ENCODE results near the gene UBTD1. TPM values are rescaled to one million over a fixed set of nuclear protein-coding genes. Genes with fewer than 3 reads are reported as not detected.

The UBTD1 gene
- total and polyA plus RNA-seq, 10 of the 15 experiments (the other 5 are each of a cell fraction or from before 2014, with no cell fraction given) = 0.04 to 1.5 (median 1.2) TPM; not detected in 1

- no TSS peak for BruUV-seq (replicated peaks)
- intact Hi-C loops (cut with micrococcal nuclease; ENCODE audit: unreplicated experiment) (no loop called here), in situ Hi-C loops (cut with MboI) (no loop called here)
- H3K9ac ChIP-seq (ENCODE audit: control insufficient read depth, insufficient read depth, low read length) = no peak overlapping the region
- FAIRE-seq (no peak), ATAC-seq (no peak), DNase-seq (ENCODE audit: low read depth, low spot score) (no peak)
- H3K36me3 ChIP-seq (ENCODE audit: control insufficient read depth in 2 of 2, insufficient read depth in 2 of 2, low read length in 1 of 2) = no peaks in the 10 kb centered on the region
- peaks cover 3% of the 10 kb centered on the region; the same call in 1 of the 2 replicates for H3K4me1 ChIP-seq (ENCODE audit: control insufficient read depth, insufficient read depth, low read length)
- no peak overlapping the region for H2AFZ ChIP-seq (ENCODE audit: control insufficient read depth, low read depth, low read length)
- CTCF ChIA-PET = interaction anchor here (0.6 to 0.9 kb wide), 2 partner anchors 14 to 51 kb away, joined by 3 read pairs; no protein-coding TSS in a partner anchor
- H3K79me2 ChIP-seq (ENCODE audit: control insufficient read depth, insufficient read depth, low read length) = peaks cover 3% of the 10 kb centered on the region
- no peak for TF ChIP-seq ZSCAN29 (IDR thresholded peaks at IDR 0.05)
- TF ChIP-seq RELB (IDR thresholded peaks at IDR 0.05; ENCODE audit: low read depth) = no peak
- TF ChIP-seq E2F4 (IDR thresholded peaks at IDR 0.05; ENCODE audit: low read depth, low read length) = no peak
- WGBS (ENCODE audit: insufficient coverage, insufficient replicate concordance, low lambda C conversion rate, missing lambda C conversion rate) = 59% methylated on average over 6 of the region's 6 CpGs
- RAD21 ChIA-PET (ENCODE audit: unreplicated experiment) = no interaction called here
- no peak overlapping the region for H3K4me2 ChIP-seq (ENCODE audit: control insufficient read depth, insufficient read depth)
- SMC1A ChIA-PET (ENCODE audit: uncharacterized antibody, unreplicated experiment) = interaction anchor here (1.1 kb wide), 1 partner anchor 9 kb away, joined by 3 read pairs; no protein-coding TSS in a partner anchor
- H4K20me1 ChIP-seq (ENCODE audit: control insufficient read depth, insufficient read depth) = no peaks in the 10 kb centered on the region
- H3K4me3 ChIP-seq = no peak overlapping the region
- no peaks in the 10 kb centered on the region for H3K9me3 ChIP-seq (replicated peaks; ENCODE audit: control insufficient read depth, insufficient read depth, low read length)
- H3K27me3 ChIP-seq (replicated peaks in 1 of 2; ENCODE audit: control insufficient read depth in 2 of 2, insufficient read depth in 2 of 2, low read length in 1 of 2) = peaks cover 6 to 16% of the 10 kb centered on the region in 2 experiments
- POLR2A ChIA-PET = no interaction called here
- no peak overlapping the region for H3K27ac ChIP-seq (ENCODE audit: control insufficient read depth, insufficient read depth)
Measured at GRCh38 chr10:97502916-97503315, 4.2 kb downstream of the UBTD1 start.

GRCh38 chr10:97503406-97503805 lies 4.7 kb downstream of the UBTD1 start:
- no peak overlapping the region for H3K4me2 ChIP-seq (ENCODE audit: control insufficient read depth, insufficient read depth)
- H3K36me3 ChIP-seq (ENCODE audit: control insufficient read depth in 2 of 2, insufficient read depth in 2 of 2, low read length in 1 of 2) = no peaks in the 10 kb centered on the region
- H3K79me2 ChIP-seq (ENCODE audit: control insufficient read depth, insufficient read depth, low read length) = no peaks in the 10 kb centered on the region
- H3K27ac ChIP-seq (ENCODE audit: control insufficient read depth, insufficient read depth) = no peak overlapping the region
- peaks cover 3% of the 10 kb centered on the region; the same call in 1 of the 2 replicates for H3K4me1 ChIP-seq (ENCODE audit: control insufficient read depth, insufficient read depth, low read length)
- BruUV-seq (replicated peaks) = no TSS peak
- no peaks in the 10 kb centered on the region for H3K9me3 ChIP-seq (replicated peaks; ENCODE audit: control insufficient read depth, insufficient read depth, low read length)
- CTCF ChIA-PET = interaction anchor here (0.9 kb wide), 1 partner anchor 50 kb away, joined by 3 read pairs; no protein-coding TSS in a partner anchor
- H3K9ac ChIP-seq (ENCODE audit: control insufficient read depth, insufficient read depth, low read length) = no peak overlapping the region
- no peaks in the 10 kb centered on the region for H4K20me1 ChIP-seq (ENCODE audit: control insufficient read depth, insufficient read depth)
- FAIRE-seq = no peak
- RAD21 ChIA-PET (ENCODE audit: unreplicated experiment) = no interaction called here
- intact Hi-C loops (cut with micrococcal nuclease; ENCODE audit: unreplicated experiment) = no loop called here
- in situ Hi-C loops (cut with MboI) = no loop called here
- no peak overlapping the region for H3K4me3 ChIP-seq
- peaks cover 6 to 18% of the 10 kb centered on the region in 2 experiments for H3K27me3 ChIP-seq (replicated peaks in 1 of 2; ENCODE audit: control insufficient read depth in 2 of 2, insufficient read depth in 2 of 2, low read length in 1 of 2)
- SMC1A ChIA-PET (ENCODE audit: uncharacterized antibody, unreplicated experiment) = interaction anchor here (1.1 kb wide), 1 partner anchor 10 kb away, joined by 3 read pairs; no protein-coding TSS in a partner anchor
- DNase-seq (ENCODE audit: low read depth, low spot score) = no peak
- ATAC-seq = no peak
- POLR2A ChIA-PET = no interaction called here
- H2AFZ ChIP-seq (ENCODE audit: control insufficient read depth, low read depth, low read length) = no peak overlapping the region
- 9% methylated on average over 3 of the region's 3 CpGs for WGBS (ENCODE audit: insufficient coverage, insufficient replicate concordance, low lambda C conversion rate, missing lambda C conversion rate)
- TF ChIP-seq EGR1 (IDR thresholded peaks at IDR 0.05; ENCODE audit: borderline replicate concordance in 1 of 2, low read depth in 2 of 2, low read length in 2 of 2) (no peak), FOXK2 (IDR thresholded peaks at IDR 0.05) (no peak), RCOR1 (conservative IDR thresholded peaks at IDR 0.05; ENCODE audit: low read depth, low read length) (no peak), RELB (IDR thresholded peaks at IDR 0.05; ENCODE audit: low read depth) (no peak), YBX1 (IDR thresholded peaks at IDR 0.05) (no peak), MTA3 (IDR thresholded peaks at IDR 0.05; ENCODE audit: borderline replicate concordance, low read length) (no peak), BCL3 (IDR thresholded peaks at IDR 0.05; ENCODE audit: borderline replicate concordance, insufficient read depth, low read depth, low read length, poor library complexity, severe bottlenecking) (no peak), CHD2 (IDR thresholded peaks at IDR 0.05; ENCODE audit: borderline replicate concordance, low read depth, low read length) (no peak), NFYB (IDR thresholded peaks at IDR 0.05; ENCODE audit: insufficient read depth, low read depth, low read length) (no peak)

Data from GM12878 (cell line).